Subcutaneous abdominal adipose tissue (tissue), 5 donors: ENCODE measurements around the gene RNF186.

Source experiments
- H3K27ac ChIP-seq: one replicate; pipeline ENCODE4 v1.7.0; 2013; ENCODE audit warnings: low read depth, mild to moderate bottlenecking, inconsistent platforms, low read length, moderate library complexity
- H3K27me3 ChIP-seq, 5 donors: one replicate each; pipeline ENCODE4 v1.7.0; 2013; ENCODE audit warnings: low read length in 5 of 5, inconsistent platforms in 1 of 5; ENCODE audit not compliant: control insufficient read depth in 5 of 5, insufficient read depth in 4 of 5
- H3K36me3 ChIP-seq, 5 donors: one replicate each; pipeline ENCODE4 v1.7.0; 2013; ENCODE audit warnings: low read length in 5 of 5; ENCODE audit not compliant: control insufficient read depth in 5 of 5, insufficient read depth in 5 of 5
- H3K4me1 ChIP-seq, 5 donors: one replicate each; pipeline ENCODE4 v1.7.0; 2013; ENCODE audit warnings: low read length in 5 of 5, mild to moderate bottlenecking in 3 of 5, moderate library complexity in 1 of 5; ENCODE audit not compliant: control insufficient read depth in 5 of 5, insufficient read depth in 5 of 5
- H3K4me3 ChIP-seq, 5 donors: one replicate each; pipeline ENCODE4 v1.7.0; 2013; ENCODE audit warnings: low read length in 5 of 5, low read depth in 1 of 5
- H3K9ac ChIP-seq, 5 donors: one replicate each; pipeline ENCODE4 v1.7.0; 2013; ENCODE audit warnings: low read length in 5 of 5, mild to moderate bottlenecking in 4 of 5, moderate library complexity in 3 of 5
- H3K9me3 ChIP-seq, 5 donors: one replicate each; pipeline ENCODE4 v1.7.0; 2013; ENCODE audit warnings: low read length in 5 of 5; ENCODE audit not compliant: control insufficient read depth in 5 of 5
- donor health status: healthy.
- donor health status: healthy.
- donor health status: healthy.
- donor health status: healthy.
- donor health status: healthy.

RNF186 gene

DNA sequence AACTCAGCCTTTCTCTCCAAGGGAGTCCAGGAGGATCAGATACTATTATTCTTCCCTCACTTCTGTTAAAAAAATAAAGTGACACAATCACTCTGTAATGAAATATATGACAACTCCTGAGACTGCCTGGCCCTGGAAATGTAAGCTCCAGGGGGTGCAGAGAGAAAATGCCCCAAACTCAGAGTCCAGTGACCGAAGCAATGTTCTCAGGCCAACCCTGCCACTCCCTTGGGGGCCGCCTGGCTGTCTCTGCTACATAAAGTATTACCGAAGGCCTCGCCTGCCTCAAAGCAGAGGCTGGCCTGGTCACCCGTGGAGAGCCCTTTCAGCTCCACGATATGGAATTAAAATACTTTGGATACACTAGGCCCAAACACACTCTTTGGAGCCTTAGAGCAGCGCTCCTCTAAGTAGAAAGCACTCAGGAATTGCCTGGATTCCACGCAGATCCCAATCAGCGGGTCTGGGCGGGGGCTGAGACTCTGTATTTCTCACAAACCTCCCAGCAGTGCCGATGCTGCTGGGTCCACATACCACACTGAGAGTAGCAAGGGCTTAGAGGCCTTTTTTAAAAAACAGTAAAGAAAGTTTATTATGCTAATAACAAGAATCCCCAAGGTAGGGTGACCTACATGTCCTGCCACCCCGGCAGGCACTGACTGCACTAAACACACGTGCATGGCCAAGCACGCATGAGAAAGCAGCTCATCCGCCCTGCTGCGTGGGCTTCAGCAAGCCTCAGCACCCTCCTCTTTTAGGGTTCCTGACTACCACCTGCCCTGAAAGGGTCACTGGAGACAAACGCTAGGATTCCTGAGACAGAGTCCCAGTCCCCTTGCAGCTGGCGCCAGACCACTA lies 46.5 kb downstream of the RNF186 start:
- no peak overlapping the region for H3K27ac ChIP-seq
- H3K36me3 ChIP-seq = peaks cover 6 to 68% (median 51%) of the 10 kb centered on the region in 5 donors
- H3K9ac ChIP-seq = no peak overlapping the region
- H3K4me3 ChIP-seq = no peak overlapping the region
- no peaks in the 10 kb centered on the region for H3K27me3 ChIP-seq
- peaks cover 0 to 8% (median 0%) of the 10 kb centered on the region in 5 donors for H3K4me1 ChIP-seq
- H3K9me3 ChIP-seq = no peaks in the 10 kb centered on the region

DNA sequence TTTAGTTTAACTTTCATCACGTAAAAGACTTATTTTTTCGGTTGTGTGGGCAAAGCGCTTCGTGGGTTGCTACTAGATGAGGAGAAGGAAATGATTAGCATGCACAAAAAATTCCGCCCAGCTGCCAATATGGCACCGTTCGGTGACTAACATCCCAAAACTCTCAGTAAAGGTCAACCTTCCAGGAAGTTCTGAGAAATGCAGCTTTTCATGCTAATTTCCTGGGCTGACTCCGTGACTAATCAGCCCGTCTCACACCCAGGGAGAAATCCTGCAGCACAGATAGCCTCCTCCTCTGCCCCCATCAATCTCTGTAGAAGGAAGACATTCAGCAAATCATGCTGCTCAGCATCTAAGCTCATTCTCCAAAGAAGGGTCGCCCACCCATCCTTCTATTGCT lies 49.5 kb downstream of the RNF186 start:
- H3K4me1 ChIP-seq = peaks cover 0 to 8% (median 0%) of the 10 kb centered on the region in 5 donors

DNA sequence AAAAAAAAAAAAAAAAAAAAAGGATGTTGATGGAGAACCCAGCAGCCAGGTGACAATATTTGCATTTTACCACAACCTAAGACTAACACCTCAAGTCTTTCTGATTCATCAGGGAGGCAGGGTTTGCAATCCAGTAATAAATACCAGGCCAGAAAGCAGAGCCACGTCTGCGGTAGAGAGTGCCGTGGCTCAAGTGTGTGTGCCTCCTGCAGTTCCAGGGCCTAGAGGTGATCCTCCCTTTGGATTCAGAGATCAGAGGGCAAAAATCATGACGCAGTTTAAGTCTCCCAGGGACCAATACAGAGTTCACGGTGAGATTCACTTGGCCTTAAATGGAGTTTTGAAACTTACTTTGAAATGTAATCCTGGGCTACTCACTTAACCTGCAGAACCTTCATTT lies 50.2 kb downstream of the RNF186 start:
- Histone ChIP-seq H3K9me3 (no peaks in the 10 kb centered on the region), H3K27me3 (no peaks in the 10 kb centered on the region), H3K9ac (no peak overlapping the region), H3K4me1 (peaks cover 0 to 8% (median 0%) of the 10 kb centered on the region in 5 donors), H3K4me3 (no peak overlapping the region), H3K27ac (no peak overlapping the region), H3K36me3 (peaks cover 0 to 34% (median 25%) of the 10 kb centered on the region in 5 donors)

More for the DNA sequence above, 49.5 kb downstream of the RNF186 start:
- Histone ChIP-seq H3K27me3 (no peaks in the 10 kb centered on the region), H3K4me3 (no peak overlapping the region), H3K9ac (no peak overlapping the region), H3K9me3 (no peaks in the 10 kb centered on the region), H3K27ac (no peak overlapping the region), H3K36me3 (peaks cover 3 to 42% (median 32%) of the 10 kb centered on the region in 5 donors)
